ENCODE measurements around the gene ASIC3. TPM values are rescaled to one million over a fixed set of nuclear protein-coding genes. Genes with fewer than 3 reads are reported as not detected.
A peak's percentile ranks its signal among the peaks of the same experiment; 100 is the strongest.

ASIC3 gene
- total RNA-seq, 1 experiment from 2014 or later, result 13.6 TPM

GRCh38 chr7:151007469-151007898 lies 40.8 kb upstream of the ASIC3 start:
- BruUV-seq (replicated peaks), result no TSS peak
- H3K4me1 Mint-ChIP-seq (ENCODE audit: low read depth, unreplicated experiment), result peaks cover 15% of the 10 kb centered on the region

DNA sequence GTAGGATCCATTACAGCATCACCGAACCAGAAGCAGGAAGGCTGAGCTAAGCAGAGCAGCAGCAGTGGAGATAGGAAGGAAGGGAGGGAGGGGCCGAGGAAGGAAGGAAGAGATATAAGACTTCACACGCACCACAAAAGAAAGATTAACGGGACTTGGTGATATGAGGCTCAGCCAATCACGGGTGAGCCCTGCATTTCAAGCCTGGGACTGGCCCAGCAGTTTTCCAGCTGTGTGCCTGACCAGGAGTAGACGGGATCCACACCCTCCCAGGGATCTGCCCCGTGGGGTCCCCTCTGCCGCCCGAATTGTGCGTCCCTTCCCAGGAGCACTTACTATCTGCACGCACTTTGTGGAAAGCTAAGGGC lies 40.2 kb upstream of the ASIC3 start:
- intact Hi-C loops (cut with micrococcal nuclease; ENCODE audit: unreplicated experiment), result loop anchor here (10.0 kb wide), 1 partner anchor 233 kb away; no protein-coding TSS in a partner anchor
- Mint-ChIP-seq H3K27me3 (ENCODE audit: unreplicated experiment) (peaks cover 13% of the 10 kb centered on the region), H3K36me3 (ENCODE audit: insufficient read depth, unreplicated experiment) (no peaks in the 10 kb centered on the region), H3K4me1 (ENCODE audit: low read depth, unreplicated experiment) (peaks cover 19% of the 10 kb centered on the region), H3K9me3 (ENCODE audit: low read depth, unreplicated experiment) (no peaks in the 10 kb centered on the region), H3K4me3 (ENCODE audit: low read depth, unreplicated experiment) (peak overlapping the region; percentile 30), H3K27ac (ENCODE audit: unreplicated experiment) (no peak overlapping the region)
- TF ChIP-seq CTCF (IDR thresholded peaks at IDR 0.05; ENCODE audit: unreplicated experiment), result no peak
- DNase-seq, result no peak
- BruUV-seq (replicated peaks), result no TSS peak
- CTCF ChIA-PET, result interaction anchor here (1.6 kb wide), 1 partner anchor 20 kb away, joined by 4 read pairs; the partner anchor contains the start of gene ABCB8

More at GRCh38 chr7:151007469-151007898, 40.8 kb upstream of the ASIC3 start:
- Mint-ChIP-seq H3K27ac (ENCODE audit: unreplicated experiment) (no peak overlapping the region), H3K36me3 (ENCODE audit: insufficient read depth, unreplicated experiment) (no peaks in the 10 kb centered on the region), H3K9me3 (ENCODE audit: low read depth, unreplicated experiment) (no peaks in the 10 kb centered on the region), H3K4me3 (ENCODE audit: low read depth, unreplicated experiment) (no peak overlapping the region), H3K27me3 (ENCODE audit: unreplicated experiment) (peaks cover 13% of the 10 kb centered on the region)
- no peak for TF ChIP-seq CTCF (IDR thresholded peaks at IDR 0.05; ENCODE audit: unreplicated experiment)
- intact Hi-C loops (cut with micrococcal nuclease; ENCODE audit: unreplicated experiment), result loop anchor here (10.0 kb wide), 1 partner anchor 233 kb away; no protein-coding TSS in a partner anchor
- CTCF ChIA-PET, result interaction anchor here (1.6 kb wide), 1 partner anchor 21 kb away, joined by 4 read pairs; the partner anchor contains the start of gene ABCB8
- DNase-seq, result no peak

DNA sequence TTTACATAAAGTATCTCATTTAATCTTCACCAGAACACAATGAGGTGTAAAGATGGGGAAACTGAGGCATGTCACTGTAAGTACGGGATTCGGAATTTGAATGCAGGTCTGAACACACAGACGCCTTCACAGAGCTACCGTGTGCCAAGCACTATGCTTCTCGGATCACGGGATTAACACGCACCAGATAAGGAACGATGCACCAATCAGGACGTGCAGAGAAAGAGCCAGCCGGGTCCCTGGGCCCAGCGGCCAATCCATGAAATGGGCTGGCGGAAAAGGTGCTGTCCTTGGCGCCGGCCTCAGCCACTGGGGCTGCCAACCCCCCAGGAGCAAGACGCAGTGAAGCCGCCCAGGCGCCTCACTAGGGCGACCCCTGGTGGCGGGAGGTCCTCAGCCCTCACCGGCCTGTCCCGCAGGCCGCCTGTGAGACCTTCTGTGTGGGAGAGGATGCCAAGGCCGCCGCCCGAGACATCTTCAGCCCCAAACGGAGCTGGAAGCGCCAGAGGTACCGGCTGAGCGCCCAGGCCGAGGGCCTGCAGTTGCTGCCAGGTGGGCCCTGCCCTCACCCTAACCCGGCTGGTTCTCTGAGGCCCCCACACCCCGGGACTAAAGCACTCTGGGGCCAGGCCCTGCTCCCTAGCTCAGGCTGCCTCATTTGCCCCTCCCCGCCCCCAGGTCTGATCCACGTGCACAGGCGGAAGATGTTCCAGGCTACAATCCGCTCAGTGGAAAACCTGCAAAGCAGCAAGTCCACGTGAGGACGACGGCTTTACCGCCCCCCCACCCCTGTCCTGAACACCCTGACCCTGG lies 39.6 kb upstream of the ASIC3 start:
- intact Hi-C loops (cut with micrococcal nuclease; ENCODE audit: unreplicated experiment), result loop anchor here (10.0 kb wide), 1 partner anchor 234 kb away; no protein-coding TSS in a partner anchor
- CTCF ChIA-PET, result interaction anchor here (0.8 to 1.6 kb wide), 2 partner anchors 11 to 19 kb away, joined by 4 to 7 read pairs; partner anchors contain the start of gene ABCB8
- H3K4me3 Mint-ChIP-seq (ENCODE audit: low read depth, unreplicated experiment), result peak overlapping the region; percentile 30

More for the DNA sequence above, 39.6 kb upstream of the ASIC3 start:
- no peak overlapping the region for H3K27ac Mint-ChIP-seq (ENCODE audit: unreplicated experiment)
- no peaks in the 10 kb centered on the region for H3K9me3 Mint-ChIP-seq (ENCODE audit: low read depth, unreplicated experiment)
- H3K36me3 Mint-ChIP-seq (ENCODE audit: insufficient read depth, unreplicated experiment), result no peaks in the 10 kb centered on the region
- DNase-seq, result peak; percentile 72
- BruUV-seq (replicated peaks), result no TSS peak
- H3K4me1 Mint-ChIP-seq (ENCODE audit: low read depth, unreplicated experiment), result peaks cover 13% of the 10 kb centered on the region
- peak; percentile 37 for TF ChIP-seq CTCF (IDR thresholded peaks at IDR 0.05; ENCODE audit: unreplicated experiment)
- peaks cover 13% of the 10 kb centered on the region for H3K27me3 Mint-ChIP-seq (ENCODE audit: unreplicated experiment)
